LNCAP (cell line): ENCODE data around the gene RHOBTB1.

Experiments
- CTCF ChIP-seq: fragments of 450-650 bp; IDR thresholded peaks from 2 replicates; pipeline ENCODE4 v1.5.1; 2017; ENCODE audit warnings: mild to moderate bottlenecking

RHOBTB1 gene

GRCh38 chr10:60944910-60945297, 919 bp upstream of the RHOBTB1 start:
- TF ChIP-seq CTCF = no peak

- TF ChIP-seq CTCF = no peak
Observed at GRCh38 chr10:60943316-60944057, 498 bp downstream of the RHOBTB1 start.

- no peak for TF ChIP-seq CTCF
Observed at GRCh38 chr10:60942788-60943315, 1.1 kb downstream of the RHOBTB1 start.

GRCh38 chr10:60942134-60942787, 1.7 kb downstream of the RHOBTB1 start:
- no peak for TF ChIP-seq CTCF

GRCh38 chr10:60940446-60940845, 3.5 kb downstream of the RHOBTB1 start:
- TF ChIP-seq CTCF = no peak

GRCh38 chr10:60937784-60938654, 6.0 kb downstream of the RHOBTB1 start:
- TF ChIP-seq CTCF = no peak

- no peak for TF ChIP-seq CTCF
Observed at GRCh38 chr10:60937022-60937421, 7.0 kb downstream of the RHOBTB1 start.
